ENCODE data around the gene RUNX2. TPM values are rescaled to one million over a fixed set of nuclear protein-coding genes. Genes with fewer than 3 reads are reported as not detected.

The RUNX2 gene
- total and polyA plus RNA-seq, 9 of the 15 experiments (the other 6 are each of a cell fraction or from before 2014, with no cell fraction given): 0.29 to 1.00 (median 0.43) TPM

GRCh38 chr6:45427726-45428125 is 99.6 kb downstream of the RUNX2 start:
- no peak for TF ChIP-seq SLC30A9 (CRISPR knock-in tag; IDR thresholded peaks at IDR 0.05)
- peak; percentile 11; the same call in 1 of the 2 replicates for TF ChIP-seq TFE3 (CRISPR knock-in tag; IDR thresholded peaks at IDR 0.05)

DNA sequence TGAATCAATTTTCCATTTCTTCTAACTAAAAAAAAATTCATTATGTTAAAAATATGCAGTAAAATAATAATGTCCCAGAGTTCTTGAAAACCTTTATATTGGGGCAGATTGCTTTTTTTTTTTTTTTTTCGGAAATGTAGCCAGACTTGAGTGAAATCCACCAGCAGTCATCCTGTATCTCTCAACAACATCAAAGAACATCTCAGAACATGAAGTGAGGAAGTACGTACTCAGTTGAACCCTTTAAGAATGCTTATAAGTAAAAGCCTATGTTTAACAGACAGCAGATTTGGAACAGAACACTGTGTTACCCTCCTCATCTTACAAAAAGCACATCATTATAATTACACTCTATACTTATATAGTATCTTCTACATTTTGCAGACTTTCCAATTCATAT is 100.6 kb downstream of the RUNX2 start:
- intact Hi-C loops (cut with micrococcal nuclease): loop anchor here (5.0 kb wide), 1 partner anchor 69 kb away; no protein-coding TSS in a partner anchor
- BruUV-seq (replicated peaks): no TSS peak
- POLR2A ChIA-PET: no interaction called here
- TF ChIP-seq BCOR (IDR thresholded peaks at IDR 0.05) (no peak), MLX (CRISPR knock-in tag; conservative IDR thresholded peaks at IDR 0.05) (no peak), ZNF75A (CRISPR knock-in tag; IDR thresholded peaks at IDR 0.05) (no peak), RBM14 (IDR thresholded peaks at IDR 0.05; ENCODE audit: borderline replicate concordance, insufficient read depth, low read depth, low read length) (no peak), ATF7 (IDR thresholded peaks at IDR 0.05) (no peak), XRCC4 (IDR thresholded peaks at IDR 0.05; ENCODE audit: extremely low read depth, insufficient read depth, insufficient read length) (no peak), TCF3 (CRISPR knock-in tag; IDR thresholded peaks at IDR 0.05) (no peak), PYGO2 (tag; IDR thresholded peaks at IDR 0.05) (no peak), ZNF778 (CRISPR knock-in tag; IDR thresholded peaks at IDR 0.05) (no peak), ZNF174 (CRISPR knock-in tag; IDR thresholded peaks at IDR 0.05) (no peak), ZNF785 (CRISPR knock-in tag; IDR thresholded peaks at IDR 0.05) (no peak)

More at GRCh38 chr6:45427726-45428125, 99.6 kb downstream of the RUNX2 start:
- H3K9me3 ChIP-seq (replicated peaks; ENCODE audit: control insufficient read depth, insufficient read depth, low read depth, low read length): no peaks in the 10 kb centered on the region
- H4K20me1 ChIP-seq (replicated peaks; ENCODE audit: control insufficient read depth, insufficient read depth, low read length): no peaks in the 10 kb centered on the region
- in situ Hi-C loops (cut with MboI): no loop called here
- no peak overlapping the region for H2AFZ ChIP-seq (ENCODE audit: low read depth, low read length)
- peaks cover 13 to 14% of the 10 kb centered on the region in 2 experiments; a peak in 3 of 5 replicates for H3K4me1 ChIP-seq (replicated peaks in 1 of 2; ENCODE audit: control insufficient read depth in 2 of 2, insufficient read depth in 2 of 2, low read length in 2 of 2)
- H3K79me2 ChIP-seq (ENCODE audit: control insufficient read depth, insufficient read depth, low read length): no peaks in the 10 kb centered on the region
- ChIA-PET CTCF (ENCODE audit: low intra/inter-chr PET ratio) (no interaction called here), POLR2A (no interaction called here)
- H3K9me1 ChIP-seq (ENCODE audit: control insufficient read depth, insufficient read depth, low read length): no peaks in the 10 kb centered on the region
- DNase-seq (ENCODE audit: extremely low read depth in 1 of 4, low spot score in 3 of 4) (no peak), ATAC-seq (no peak), FAIRE-seq (no peak)
- H3K27ac ChIP-seq (ENCODE audit: extremely low read depth, low read depth, low read length): no peak overlapping the region
- no TSS peak for BruUV-seq (replicated peaks)
- intact Hi-C loops (cut with micrococcal nuclease): loop anchor here (5.0 kb wide), 1 partner anchor 70 kb away; no protein-coding TSS in a partner anchor
- WGBS (ENCODE audit: insufficient coverage, low coverage, missing lambda C conversion rate): 81% methylated on average over 2 of the region's 2 CpGs
- H3K27me3 ChIP-seq (ENCODE audit: control insufficient read depth in 2 of 2, insufficient read depth in 2 of 2, low read length in 2 of 2): no peaks in the 10 kb centered on the region
- H3K4me3 ChIP-seq: no peak overlapping the region
- no peak overlapping the region for H3K4me2 ChIP-seq (ENCODE audit: insufficient read depth, low read length)
- no peak overlapping the region for H3K9ac ChIP-seq (ENCODE audit: insufficient read depth in 1 of 2, low read depth in 2 of 2, low read length in 2 of 2)
- no peaks in the 10 kb centered on the region for H3K36me3 ChIP-seq (ENCODE audit: control insufficient read depth, insufficient read depth, low read length)

More for the DNA sequence above, 100.6 kb downstream of the RUNX2 start:
- Histone ChIP-seq H3K27ac (ENCODE audit: extremely low read depth, low read depth, low read length) (no peak overlapping the region), H3K79me2 (ENCODE audit: control insufficient read depth, insufficient read depth, low read length) (no peaks in the 10 kb centered on the region), H3K36me3 (ENCODE audit: control insufficient read depth, insufficient read depth, low read length) (no peaks in the 10 kb centered on the region), H3K9me1 (ENCODE audit: control insufficient read depth, insufficient read depth, low read length) (no peaks in the 10 kb centered on the region), H3K4me2 (ENCODE audit: insufficient read depth, low read length) (no peak overlapping the region), H3K4me1 (replicated peaks in 1 of 2; ENCODE audit: control insufficient read depth in 2 of 2, insufficient read depth in 2 of 2, low read length in 2 of 2) (peaks cover 6 to 13% of the 10 kb centered on the region in 2 experiments; a peak in 4 of 5 replicates), H3K27me3 (ENCODE audit: control insufficient read depth in 2 of 2, insufficient read depth in 2 of 2, low read length in 2 of 2) (no peaks in the 10 kb centered on the region), H4K20me1 (replicated peaks; ENCODE audit: control insufficient read depth, insufficient read depth, low read length) (no peaks in the 10 kb centered on the region), H2AFZ (ENCODE audit: low read depth, low read length) (no peak overlapping the region), H3K9ac (ENCODE audit: insufficient read depth in 1 of 2, low read depth in 2 of 2, low read length in 2 of 2) (no peak overlapping the region), H3K4me3 (no peak overlapping the region), H3K9me3 (replicated peaks; ENCODE audit: control insufficient read depth, insufficient read depth, low read depth, low read length) (no peaks in the 10 kb centered on the region)
- CTCF ChIA-PET (ENCODE audit: low intra/inter-chr PET ratio): no interaction called here
- WGBS (ENCODE audit: insufficient coverage, low coverage, missing lambda C conversion rate): 22% methylated on average over 2 of the region's 2 CpGs
- in situ Hi-C loops (cut with MboI): no loop called here
- ATAC-seq (no peak), DNase-seq (ENCODE audit: extremely low read depth in 1 of 4, low spot score in 3 of 4) (no peak), FAIRE-seq (no peak)

Data from K562 (cell line).